HTR-8/SVneo (cell line): ENCODE results near the gene NR2F6.

Source experiments
- DNase-seq: peaks from one replicate; pipeline ENCODE4 v3.0.0; 2011; ENCODE audit warnings: low spot score, mixed read lengths; ENCODE audit not compliant: insufficient read length
- FAIRE-seq: peaks from 2 replicates; lab custom pipeline; 2011; peaks lifted over from hg19 to GRCh38; lab: Jason Lieb, UNC

Gene NR2F6

GRCh38 chr19:17185590-17185989 lies 60.1 kb downstream of the NR2F6 start:
- no peak for FAIRE-seq
- no peak for DNase-seq

GRCh38 chr19:17184371-17184841 lies 61.3 kb downstream of the NR2F6 start:
- no peak for FAIRE-seq
- DNase-seq = no peak

GRCh38 chr19:17183858-17184321 lies 61.8 kb downstream of the NR2F6 start:
- DNase-seq = no peak
- no peak for FAIRE-seq

- FAIRE-seq = no peak
- DNase-seq = no peak
Measured at GRCh38 chr19:17183271-17183761, 62.4 kb downstream of the NR2F6 start.
